ENCODE results near the gene EID1. TPM values are rescaled to one million over a fixed set of nuclear protein-coding genes. Genes with fewer than 3 reads are reported as not detected.
A peak's percentile ranks its signal among the peaks of the same experiment; 100 is the strongest.

Gene EID1
- total RNA-seq, 1 donor from 2014 or later: 165 TPM

GRCh38 chr15:48928877-48929538, 51.1 kb downstream of the EID1 start:
- TF ChIP-seq CTCF (IDR thresholded peaks at IDR 0.05; ENCODE audit: insufficient read depth, low read depth, low read length) (no peak), EZH2 (IDR thresholded peaks at IDR 0.05; ENCODE audit: insufficient read depth, low read length) (no peak)
- Mint-ChIP-seq H3K4me1 (ENCODE audit: low read depth, unreplicated experiment) (peaks cover 49% of the 10 kb centered on the region), H3K27me3 (ENCODE audit: low read depth, unreplicated experiment) (no peaks in the 10 kb centered on the region), H3K9me3 (ENCODE audit: unreplicated experiment) (no peaks in the 10 kb centered on the region), H3K27ac (ENCODE audit: unreplicated experiment) (peak overlapping the region; percentile 63), H3K36me3 (ENCODE audit: low read depth, unreplicated experiment) (no peaks in the 10 kb centered on the region), H3K4me3 (ENCODE audit: unreplicated experiment) (no peak overlapping the region)
- H3K4me3 ChIP-seq (ENCODE audit: insufficient read depth, low read depth, low read length): no peak overlapping the region
- H3K9me3 ChIP-seq (ENCODE audit: insufficient read depth, low read depth, low read length): no peaks in the 10 kb centered on the region
- H3K9ac ChIP-seq (ENCODE audit: low read length): peak overlapping the region; percentile 32
- no peaks in the 10 kb centered on the region for H3K27me3 ChIP-seq (ENCODE audit: insufficient read depth, low read length)
- H3K79me2 ChIP-seq (ENCODE audit: insufficient read depth, low read length): no peaks in the 10 kb centered on the region
- peak overlapping the region; percentile 37 for H3K4me2 ChIP-seq (ENCODE audit: low read length)
- no peaks in the 10 kb centered on the region for H4K20me1 ChIP-seq (ENCODE audit: insufficient read depth, low read length)
- no peak overlapping the region for H2AFZ ChIP-seq (ENCODE audit: low read depth, low read length)
- H3K36me3 ChIP-seq (ENCODE audit: insufficient read depth, low read length): no peaks in the 10 kb centered on the region
- peaks cover 21% of the 10 kb centered on the region for H3K4me1 ChIP-seq (ENCODE audit: insufficient read depth, low read length)
- peak overlapping the region; percentile 45 for H3K27ac ChIP-seq (ENCODE audit: low read depth, low read length)
- DNase-seq (ENCODE audit: low read depth) (peak; percentile 63), FAIRE-seq (no peak)

- peaks cover 43% of the 10 kb centered on the region for H3K4me1 Mint-ChIP-seq (ENCODE audit: low read depth, unreplicated experiment)
- H3K4me3 Mint-ChIP-seq (ENCODE audit: unreplicated experiment): no peak overlapping the region
- Histone ChIP-seq H3K9me3 (ENCODE audit: insufficient read depth, low read depth, low read length) (no peaks in the 10 kb centered on the region), H3K4me3 (ENCODE audit: insufficient read depth, low read depth, low read length) (no peak overlapping the region), H4K20me1 (ENCODE audit: insufficient read depth, low read length) (no peaks in the 10 kb centered on the region), H2AFZ (ENCODE audit: low read depth, low read length) (no peak overlapping the region), H3K36me3 (ENCODE audit: insufficient read depth, low read length) (no peaks in the 10 kb centered on the region), H3K27me3 (ENCODE audit: insufficient read depth, low read length) (no peaks in the 10 kb centered on the region), H3K4me1 (ENCODE audit: insufficient read depth, low read length) (peaks cover 21% of the 10 kb centered on the region), H3K79me2 (ENCODE audit: insufficient read depth, low read length) (no peaks in the 10 kb centered on the region), H3K9ac (ENCODE audit: low read length) (peak overlapping the region; percentile 32), H3K27ac (ENCODE audit: low read depth, low read length) (peak overlapping the region; percentile 45), H3K4me2 (ENCODE audit: low read length) (peak overlapping the region; percentile 37)
- no peak for DNase-seq (ENCODE audit: low read depth)
- FAIRE-seq: no peak
- H3K36me3 Mint-ChIP-seq (ENCODE audit: low read depth, unreplicated experiment): no peaks in the 10 kb centered on the region
- no peak overlapping the region for H3K27ac Mint-ChIP-seq (ENCODE audit: unreplicated experiment)
- H3K27me3 Mint-ChIP-seq (ENCODE audit: low read depth, unreplicated experiment): no peaks in the 10 kb centered on the region
- no peak for TF ChIP-seq CTCF (IDR thresholded peaks at IDR 0.05; ENCODE audit: insufficient read depth, low read depth, low read length)
- no peak for TF ChIP-seq EZH2 (IDR thresholded peaks at IDR 0.05; ENCODE audit: insufficient read depth, low read length)
- H3K9me3 Mint-ChIP-seq (ENCODE audit: unreplicated experiment): no peaks in the 10 kb centered on the region
Measured at GRCh38 chr15:48929661-48930060, 51.7 kb downstream of the EID1 start.

Other genes with a start within 250 kb of the EID1 start
- 210 and 298 TPM in 2 replicates for gene FBN1, start 232.4 kb upstream of the EID1 start, total RNA-seq
- gene CEP152, start 67.1 kb upstream of the EID1 start, total RNA-seq: 4.2 and 6.4 TPM in 2 replicates
- gene SHC4, start 85.8 kb downstream of the EID1 start, total RNA-seq: 2.7 and 3.7 TPM in 2 replicates
- gene SECISBP2L, start 168.3 kb downstream of the EID1 start, total RNA-seq: 52.5 and 53.2 TPM in 2 replicates